Gastrocnemius medialis (tissue), 4 donors: ENCODE results near the gene ARHGAP22.

Experiments used
- POLR2A ChIP-seq, 2 donors: fragments of 450-650 bp; IDR thresholded peaks; one replicate each; pipeline ENCODE4 v1.6.1; 2017; ENCODE audit warnings: antibody characterized with exemption in 2 of 2, mild to moderate bottlenecking in 2 of 2, moderate library complexity in 2 of 2
- TF ChIP-seq, protein P1 (sequence below), 5 experiments: fragments of 450-650 bp in 3 of 5; fragments of 200-600 bp in 2 of 5; sonication (generic) in 2 of 5; IDR thresholded peaks in 4 of 5; conservative IDR thresholded peaks in 1 of 5; 1 replicate in 4 of 5; 2 replicates in 1 of 5; pipeline ENCODE4 v1.5.1; 2016 to 2019; ENCODE audit warnings: antibody characterized with exemption in 5 of 5, mild to moderate bottlenecking in 3 of 5, moderate library complexity in 3 of 5

DNA sequence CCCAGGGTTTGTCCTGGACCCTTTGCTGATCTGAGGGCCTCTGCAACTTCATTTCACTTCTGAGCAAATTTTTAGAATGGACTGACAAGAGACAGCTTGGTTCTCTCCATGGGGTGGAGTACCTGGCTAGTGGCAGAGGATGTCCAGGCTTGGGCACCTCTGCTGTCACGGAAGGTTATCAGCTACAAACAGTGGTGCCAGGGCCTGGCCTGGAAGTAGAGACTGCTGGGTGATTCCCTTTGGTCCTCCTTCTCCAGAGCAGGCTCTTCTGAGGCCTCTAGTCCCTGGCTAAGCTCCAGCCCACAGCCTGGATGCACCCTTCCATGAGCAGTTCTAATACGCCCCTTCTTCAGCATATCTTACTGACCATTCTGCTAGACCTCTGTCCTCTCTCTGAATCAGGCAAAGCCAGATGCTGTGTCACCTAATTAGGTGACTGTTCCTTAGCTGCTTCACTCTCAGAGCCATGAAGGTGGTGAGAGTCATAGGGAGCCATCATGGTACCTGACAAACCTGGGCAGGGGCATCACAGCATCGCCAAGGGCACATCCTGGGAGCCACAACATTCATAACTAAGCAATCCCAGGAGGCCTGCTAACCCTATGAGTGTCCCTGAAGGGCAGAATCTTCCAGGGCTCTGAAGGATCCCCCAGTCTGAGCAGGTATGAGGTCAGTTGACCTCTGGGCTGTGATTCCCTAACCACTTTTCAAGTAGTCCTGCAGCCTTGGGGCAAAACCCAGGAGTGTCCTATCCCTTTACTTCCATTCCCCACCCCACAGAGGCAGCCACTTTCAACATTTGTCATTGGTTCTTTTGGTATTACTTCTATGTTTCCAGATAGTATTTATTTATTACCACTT lies 4.0 kb downstream of the ARHGAP22 start:
- TF ChIP-seq, protein P1, sequence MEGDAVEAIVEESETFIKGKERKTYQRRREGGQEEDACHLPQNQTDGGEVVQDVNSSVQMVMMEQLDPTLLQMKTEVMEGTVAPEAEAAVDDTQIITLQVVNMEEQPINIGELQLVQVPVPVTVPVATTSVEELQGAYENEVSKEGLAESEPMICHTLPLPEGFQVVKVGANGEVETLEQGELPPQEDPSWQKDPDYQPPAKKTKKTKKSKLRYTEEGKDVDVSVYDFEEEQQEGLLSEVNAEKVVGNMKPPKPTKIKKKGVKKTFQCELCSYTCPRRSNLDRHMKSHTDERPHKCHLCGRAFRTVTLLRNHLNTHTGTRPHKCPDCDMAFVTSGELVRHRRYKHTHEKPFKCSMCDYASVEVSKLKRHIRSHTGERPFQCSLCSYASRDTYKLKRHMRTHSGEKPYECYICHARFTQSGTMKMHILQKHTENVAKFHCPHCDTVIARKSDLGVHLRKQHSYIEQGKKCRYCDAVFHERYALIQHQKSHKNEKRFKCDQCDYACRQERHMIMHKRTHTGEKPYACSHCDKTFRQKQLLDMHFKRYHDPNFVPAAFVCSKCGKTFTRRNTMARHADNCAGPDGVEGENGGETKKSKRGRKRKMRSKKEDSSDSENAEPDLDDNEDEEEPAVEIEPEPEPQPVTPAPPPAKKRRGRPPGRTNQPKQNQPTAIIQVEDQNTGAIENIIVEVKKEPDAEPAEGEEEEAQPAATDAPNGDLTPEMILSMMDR (IDR thresholded peaks at IDR 0.05 in 4 of 5, conservative IDR thresholded peaks at IDR 0.05 in 1 of 5): no peak
- TF ChIP-seq POLR2A (IDR thresholded peaks at IDR 0.05): no peak
